Keratinocyte (primary cell): ENCODE results near the gene KCNE4. TPM values are rescaled to one million over a fixed set of nuclear protein-coding genes. Genes with fewer than 3 reads are reported as not detected.

Experiments used
- DNase-seq: peaks from one replicate; pipeline ENCODE4 v3.0.0-alpha.2; 2011; ENCODE audit warnings: low read depth, missing footprints, low spot score
- FAIRE-seq: peaks from 2 replicates; lab custom pipeline; 2011; peaks lifted over from hg19 to GRCh38; lab: Jason Lieb, UNC
- H2AFZ ChIP-seq: 2 replicates; pipeline ENCODE4 v1.6.0; 2012; ENCODE audit warnings: low read length, control low read depth, inconsistent platforms; ENCODE audit not compliant: control insufficient read depth
- H3K27ac ChIP-seq: 2 replicates; pipeline ENCODE4 v1.5.1; 2011; ENCODE audit warnings: low read length; ENCODE audit not compliant: control insufficient read depth, insufficient read depth
- H3K27me3 ChIP-seq: 3 replicates; pipeline ENCODE4 v1.6.0; 2011; ENCODE audit warnings: low read length; ENCODE audit not compliant: control insufficient read depth, insufficient read depth; ENCODE audit errors: extremely low read depth
- H3K36me3 ChIP-seq, 2 experiments: 2 replicates in 1 of 2; 3 replicates in 1 of 2; pipeline ENCODE4 v1.5.1; 2011; ENCODE audit warnings: low read length in 2 of 2, mild to moderate bottlenecking in 1 of 2; ENCODE audit not compliant: control insufficient read depth in 2 of 2, insufficient read depth in 2 of 2; ENCODE audit errors: extremely low read depth in 1 of 2
- H3K4me1 ChIP-seq: 3 replicates; pipeline ENCODE4 v1.5.1; 2011; ENCODE audit warnings: low read length; ENCODE audit not compliant: control insufficient read depth, insufficient read depth; ENCODE audit errors: extremely low read depth
- H3K4me2 ChIP-seq: 3 replicates; pipeline ENCODE4 v1.6.0; 2011; ENCODE audit warnings: low read depth, low read length; ENCODE audit not compliant: control insufficient read depth, insufficient read depth; ENCODE audit errors: extremely low read depth
- H3K4me3 ChIP-seq, 3 experiments: fragments of 200-600 bp in 1 of 3; sonication (generic) in 1 of 3; 2 replicates in 2 of 3; 3 replicates in 1 of 3; pipeline ENCODE4 v1.5.1; 2011 to 2016; ENCODE audit warnings: low read length in 3 of 3, mild to moderate bottlenecking in 3 of 3, control low read depth in 2 of 3, inconsistent platforms in 1 of 3, low read depth in 1 of 3, mixed read lengths in 1 of 3, mixed run types in 1 of 3, moderate library complexity in 1 of 3; ENCODE audit not compliant: control insufficient read depth in 2 of 3, insufficient read depth in 2 of 3; ENCODE audit errors: extremely low read depth in 1 of 3
- H3K79me2 ChIP-seq: 2 replicates; pipeline ENCODE4 v1.6.0; 2012; ENCODE audit warnings: low read length; ENCODE audit not compliant: control insufficient read depth, insufficient read depth
- H3K9ac ChIP-seq: 3 replicates; pipeline ENCODE4 v1.6.0; 2011; ENCODE audit warnings: low read length; ENCODE audit not compliant: control insufficient read depth, insufficient read depth; ENCODE audit errors: extremely low read depth
- H3K9me1 ChIP-seq: 3 replicates; pipeline ENCODE4 v1.6.0; 2011; ENCODE audit warnings: low read length; ENCODE audit not compliant: control insufficient read depth, insufficient read depth; ENCODE audit errors: extremely low read depth
- H3K9me3 ChIP-seq: 2 replicates; pipeline ENCODE4 v1.5.1; 2012; ENCODE audit warnings: low read depth, low read length; ENCODE audit not compliant: control insufficient read depth
- H4K20me1 ChIP-seq: 3 replicates; pipeline ENCODE4 v1.6.0; 2011; ENCODE audit warnings: low read length; ENCODE audit not compliant: control insufficient read depth, insufficient read depth; ENCODE audit errors: extremely low read depth
- CTCF ChIP-seq, 3 experiments: IDR thresholded peaks in 1 of 3; conservative IDR thresholded peaks in 1 of 3; optimal IDR thresholded peaks in 1 of 3; 2 replicates in 2 of 3; 3 replicates in 1 of 3; pipeline versions ENCODE3 to v1.5.1; 2011; ENCODE audit warnings: low read length in 3 of 3, mild to moderate bottlenecking in 3 of 3, moderate library complexity in 2 of 3, control low read depth in 1 of 3, inconsistent platforms in 1 of 3; ENCODE audit not compliant: insufficient read depth in 2 of 3; ENCODE audit errors: extremely low read depth in 1 of 3
- EZH2 ChIP-seq: IDR thresholded peaks from one replicate; pipeline ENCODE4 v1.6.1; 2012; ENCODE audit warnings: inconsistent platforms, mild to moderate bottlenecking, low read length, moderate library complexity
- dilution Hi-C: fragments of 300-500 bp; cut with MboI; formaldehyde crosslinking; loops from one replicate; pipeline ENCODE4 v1.7.0; 2020; ENCODE audit warnings: low sequenced_read_pairs; ENCODE audit not compliant: extremely low pct_ligation_motif_present
- polyA plus RNA-seq, 5 experiments: library from polyadenylated mRNA; depleted of rRNA in 3 of 5; stranded (reverse) in 3 of 5; stranded (forward) in 1 of 5; unstranded in 1 of 5; fragments of >200 nt; gene quantifications; 1 replicate in 1 of 5; 2 replicates in 3 of 5; 3 replicates in 1 of 5; pipeline versions ENCODE4 v1.2.1 to v1.2.3, GENCODE V29; 2011 to 2012; ENCODE audit warnings: missing spikeins in 2 of 5, low read depth in 1 of 5, low replicate concordance in 1 of 5

The KCNE4 gene
- polyA plus RNA-seq, 1 donor (not counting 4 experiments of a cell fraction or from before 2014, with no cell fraction given), result 0.13 TPM

GRCh38 chr2:223099561-223099960, 47.6 kb downstream of the KCNE4 start:
- Histone ChIP-seq H2AFZ (no peak overlapping the region), H3K9me3 (no peaks in the 10 kb centered on the region), H3K27me3 (no peaks in the 10 kb centered on the region), H3K27ac (no peak overlapping the region), H3K4me2 (no peak overlapping the region), H3K4me1 (peaks cover 14% of the 10 kb centered on the region), H3K9me1 (no peaks in the 10 kb centered on the region), H3K36me3 (no peaks in the 10 kb centered on the region), H4K20me1 (no peaks in the 10 kb centered on the region), H3K4me3 (no peak overlapping the region), H3K79me2 (no peaks in the 10 kb centered on the region), H3K9ac (no peak overlapping the region)
- dilution Hi-C loops, result no loop called here
- no peak for DNase-seq
- TF ChIP-seq EZH2 (no peak), CTCF (optimal IDR thresholded peaks at IDR 0.05 in 1 of 3, IDR thresholded peaks at IDR 0.05 in 1 of 3, conservative IDR thresholded peaks at IDR 0.05 in 1 of 3; ENCODE audit: extremely low read depth in 1 of 3, insufficient read depth in 2 of 3, low read length in 3 of 3) (no peak)
- no peak for FAIRE-seq

- no peaks in the 10 kb centered on the region for H4K20me1 ChIP-seq
- H3K9me1 ChIP-seq, result no peaks in the 10 kb centered on the region
- no peak overlapping the region for H3K27ac ChIP-seq
- dilution Hi-C loops, result no loop called here
- H3K9me3 ChIP-seq, result no peaks in the 10 kb centered on the region
- TF ChIP-seq EZH2, result no peak
- no peak for TF ChIP-seq CTCF (optimal IDR thresholded peaks at IDR 0.05 in 1 of 3, IDR thresholded peaks at IDR 0.05 in 1 of 3, conservative IDR thresholded peaks at IDR 0.05 in 1 of 3; ENCODE audit: extremely low read depth in 1 of 3, insufficient read depth in 2 of 3, low read length in 3 of 3)
- no peak overlapping the region for H3K9ac ChIP-seq
- no peak overlapping the region for H2AFZ ChIP-seq
- H3K4me2 ChIP-seq, result no peak overlapping the region
- H3K36me3 ChIP-seq, result no peaks in the 10 kb centered on the region
- peaks cover 14% of the 10 kb centered on the region for H3K4me1 ChIP-seq
- DNase-seq (no peak), FAIRE-seq (no peak)
- H3K79me2 ChIP-seq, result no peaks in the 10 kb centered on the region
- H3K27me3 ChIP-seq, result no peaks in the 10 kb centered on the region
- H3K4me3 ChIP-seq, result no peak overlapping the region
Observed at GRCh38 chr2:223100061-223100511, 48.1 kb downstream of the KCNE4 start.
